NCI-H510A treated with DMSO at 0.1 percent for 48 hours (cell line): ENCODE data around the gene COMMD6.

ENCODE experiments used
- DNase-seq: peaks from one replicate; lab custom pipeline; 2025; lab: John Stamatoyannopoulos, UW

COMMD6 gene

DNA sequence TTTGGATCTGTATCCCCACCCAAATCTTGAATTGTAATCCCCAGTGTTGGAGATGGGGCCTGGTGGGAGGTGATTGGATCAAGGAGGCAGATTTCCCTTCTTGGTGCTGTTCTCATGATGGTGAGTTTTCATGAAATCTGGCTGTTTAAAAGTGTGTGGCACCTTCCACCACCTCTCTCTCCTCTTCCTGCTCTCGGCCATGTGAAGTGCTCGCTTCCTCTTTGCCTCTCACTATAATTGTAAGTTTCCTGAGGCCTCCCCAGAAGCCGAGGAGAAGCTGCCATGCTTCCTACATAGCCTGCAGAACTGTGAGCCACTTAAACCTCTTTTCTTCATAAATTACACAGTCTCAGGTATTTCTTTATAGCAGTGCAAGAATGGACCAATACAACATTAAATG is 15.7 kb downstream of the COMMD6 start:
- no peak for DNase-seq

DNA sequence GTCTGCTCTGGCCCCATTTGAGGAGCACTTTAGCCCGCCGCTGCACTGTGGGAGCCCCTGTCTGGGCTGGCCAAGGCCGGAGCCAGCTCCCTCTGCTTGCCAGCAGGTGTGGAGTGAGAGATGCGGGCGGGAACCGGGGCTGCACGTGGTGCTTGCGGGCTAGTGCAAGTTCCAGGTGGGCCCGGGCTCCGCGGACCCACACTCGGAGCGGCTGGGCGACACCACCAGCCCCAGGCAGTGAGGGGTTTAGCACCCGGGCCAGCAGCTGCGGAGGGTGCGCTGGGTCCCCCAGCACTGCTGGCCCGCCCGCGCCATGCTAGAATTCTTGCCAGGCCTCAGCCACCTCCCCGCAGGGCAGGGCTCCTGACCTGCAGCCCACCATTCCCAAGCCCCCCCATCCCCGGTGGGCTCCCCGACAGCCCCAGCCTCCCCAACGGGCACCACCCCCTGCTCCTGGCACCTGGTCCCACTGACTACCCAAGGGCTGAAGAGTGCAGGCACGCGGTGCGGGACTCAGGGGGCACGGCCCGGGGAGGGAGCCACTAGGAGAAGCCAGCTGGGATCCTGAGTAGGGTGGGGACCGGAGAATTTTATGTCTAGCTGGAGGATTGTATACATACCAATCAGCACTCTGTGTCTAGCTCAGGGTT is 19.1 kb downstream of the COMMD6 start:
- DNase-seq = no peak

DNA sequence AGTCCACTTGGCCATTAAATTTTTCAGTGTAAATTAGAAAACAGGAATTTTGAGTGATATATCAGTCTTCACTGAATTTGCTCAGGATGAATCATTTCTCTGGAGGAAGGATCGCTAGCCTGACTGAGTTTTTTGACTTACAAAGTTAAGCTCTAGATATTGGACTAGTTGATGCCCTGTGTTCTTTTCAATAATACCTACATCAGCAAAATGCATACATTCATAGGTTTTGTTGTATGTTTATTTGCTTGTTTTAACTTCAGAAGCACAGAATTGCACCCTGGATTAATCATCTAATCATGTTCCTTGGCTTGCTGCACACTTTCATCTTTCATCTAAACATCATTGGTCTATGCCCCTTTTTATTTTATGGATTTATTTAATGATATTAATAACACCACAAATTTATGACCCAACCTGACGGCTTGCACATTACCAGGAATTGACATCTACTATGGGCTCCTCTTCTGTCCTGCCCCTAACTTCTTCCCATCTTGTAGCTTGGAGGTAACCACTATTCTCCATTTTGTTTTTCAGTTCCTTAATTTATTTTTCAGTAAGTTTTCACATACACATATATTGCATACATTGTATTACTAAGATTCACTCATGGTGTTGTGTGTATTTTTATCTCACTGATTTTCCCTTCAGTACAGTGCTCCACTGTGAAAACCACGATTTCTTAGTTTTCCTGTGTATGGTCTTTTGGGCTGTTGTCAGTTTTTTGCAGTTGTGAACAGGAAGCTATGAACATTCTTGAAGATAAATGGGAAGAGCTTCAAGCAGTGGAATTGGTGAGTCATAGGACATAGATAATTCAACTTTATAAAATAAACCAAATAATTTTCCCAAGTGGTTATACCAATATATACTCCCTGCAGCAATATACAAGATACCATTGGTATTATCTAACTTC is 23.3 kb downstream of the COMMD6 start:
- DNase-seq = no peak

DNA sequence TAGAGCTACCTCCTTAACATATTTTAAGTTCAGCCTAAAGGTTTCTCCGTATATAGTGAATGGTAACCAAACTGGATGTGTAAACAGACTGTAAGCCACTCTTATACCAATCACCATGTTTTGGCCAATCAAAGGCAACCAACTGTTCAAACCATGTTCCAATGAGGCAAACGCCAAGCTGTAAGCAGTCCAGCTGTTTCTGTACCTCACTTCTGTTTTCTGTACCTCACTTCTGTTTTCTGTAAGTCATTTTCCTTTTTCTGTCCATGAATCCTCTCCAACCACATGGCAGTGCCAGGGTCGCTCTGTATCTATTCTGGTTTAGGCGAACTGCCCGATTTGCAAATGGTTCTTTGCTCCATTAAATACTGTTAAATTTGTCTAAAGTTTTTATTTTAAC is 24.4 kb downstream of the COMMD6 start:
- no peak for DNase-seq

DNA sequence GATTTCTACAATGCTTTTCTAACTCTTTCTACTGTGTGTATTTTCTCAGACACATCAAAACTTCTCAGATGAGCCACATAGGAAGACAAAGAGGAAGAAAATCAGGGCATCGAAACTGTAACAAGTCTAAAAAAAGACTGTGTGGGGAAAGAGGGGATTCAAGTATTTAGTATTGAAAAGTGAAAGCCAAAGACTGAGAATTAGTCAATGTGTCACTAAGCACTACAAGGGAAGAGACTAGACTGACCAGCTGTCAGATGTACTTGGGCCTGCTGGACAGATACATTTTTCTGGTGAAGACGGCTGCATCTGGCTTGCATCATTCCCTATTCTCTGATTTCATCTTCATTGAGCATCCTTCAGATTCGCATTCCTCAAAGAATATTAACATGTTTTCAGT is 25.4 kb downstream of the COMMD6 start:
- DNase-seq = no peak

DNA sequence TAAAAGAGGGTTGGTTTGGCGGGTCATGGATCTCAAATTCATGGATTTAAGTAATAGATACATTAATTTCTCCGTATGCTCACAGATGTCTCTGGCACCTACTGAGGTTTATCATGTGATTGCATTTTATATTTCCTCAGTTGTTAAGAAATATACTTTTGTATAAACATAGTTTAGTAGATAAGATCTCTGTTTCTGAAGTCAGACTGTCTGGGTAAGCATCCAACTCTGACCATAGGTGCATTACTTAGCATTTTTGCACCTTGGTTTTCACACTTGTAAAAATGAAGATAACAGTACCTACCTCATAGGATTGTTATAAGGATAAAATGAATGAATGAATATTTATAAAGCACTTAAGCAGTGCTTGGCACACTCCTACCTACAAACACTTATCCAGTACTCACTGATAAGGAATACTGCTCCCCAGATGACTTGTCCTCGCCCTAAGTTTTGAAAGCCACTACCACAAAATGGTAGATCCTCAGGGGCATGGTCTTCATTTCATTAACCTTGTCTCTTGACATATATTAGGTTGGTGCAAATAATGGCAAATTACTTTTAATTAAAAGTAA is 26.5 kb downstream of the COMMD6 start:
- no peak for DNase-seq

DNA sequence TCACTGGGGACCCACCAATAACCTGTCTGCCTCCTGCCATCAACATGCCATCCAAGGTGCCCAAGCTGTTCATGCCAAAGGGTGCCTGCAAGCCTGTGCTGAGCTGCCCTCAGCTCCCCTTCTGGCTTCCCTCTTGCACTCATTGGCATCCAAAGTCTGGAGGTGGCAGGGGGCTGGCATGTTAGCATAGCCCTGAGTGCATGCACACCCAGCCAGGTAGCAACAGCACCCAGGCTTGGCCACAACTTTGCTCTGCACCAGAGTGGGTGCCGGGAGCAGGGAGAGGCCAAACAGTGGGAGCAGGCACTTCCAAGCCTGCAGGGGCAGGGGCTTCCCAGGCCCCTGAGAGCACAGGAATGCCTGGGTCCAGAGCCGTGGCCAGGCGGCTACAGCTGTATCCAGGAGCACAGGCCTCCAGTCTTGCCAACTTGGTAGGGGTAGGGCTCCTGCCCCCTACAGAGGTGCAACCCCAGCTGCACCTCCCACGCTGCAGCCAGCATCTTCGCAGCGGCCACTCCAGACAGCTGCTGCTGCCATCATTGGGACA is 29.6 kb downstream of the COMMD6 start:
- no peak for DNase-seq

DNA sequence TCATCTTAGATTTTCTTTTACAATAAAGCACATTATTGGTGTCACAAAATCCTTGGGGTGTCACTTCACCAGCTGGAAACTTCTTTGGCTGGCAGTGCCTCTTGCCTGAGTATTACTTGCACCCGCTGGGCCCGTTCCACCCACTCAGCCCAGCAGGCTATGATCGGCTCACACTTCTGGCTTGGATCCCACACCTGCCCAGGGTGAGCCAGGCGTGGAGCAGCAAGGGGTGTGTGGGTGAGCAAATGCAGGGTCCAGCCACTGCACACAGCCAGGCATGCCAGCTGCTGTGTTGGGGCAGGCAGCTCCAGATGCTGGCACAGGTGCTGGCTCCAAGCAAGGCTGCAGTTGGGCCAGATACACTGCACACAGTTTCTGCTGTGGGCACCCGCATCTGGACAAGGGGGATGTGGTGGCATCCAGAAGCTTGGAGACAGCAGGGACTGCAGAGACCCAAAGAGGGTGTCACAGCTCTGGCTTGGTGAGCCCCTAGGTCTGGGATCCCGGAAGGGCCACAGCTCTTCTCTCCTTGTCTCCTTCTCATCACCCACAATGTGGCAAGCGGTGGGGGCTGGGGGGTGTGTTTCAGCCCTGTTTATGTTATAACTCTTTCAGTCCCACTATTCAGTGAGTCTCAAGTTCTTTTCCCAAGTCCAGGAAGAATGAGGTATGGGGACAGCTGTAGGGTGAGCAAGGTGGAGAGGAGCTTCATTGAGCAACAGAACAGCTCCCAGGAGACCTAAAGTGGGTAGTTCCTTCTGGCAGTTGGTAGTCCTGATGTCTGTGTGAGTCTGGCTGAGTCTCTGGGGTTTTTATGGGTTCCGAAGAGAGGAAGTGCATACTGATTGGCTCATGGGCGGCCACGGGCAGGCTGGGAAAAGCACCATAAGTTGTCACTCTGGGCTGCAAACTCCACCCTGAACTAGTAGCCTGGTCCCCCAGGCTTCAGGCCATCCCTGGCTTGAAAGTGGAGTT is 30.3 kb downstream of the COMMD6 start:
- no peak for DNase-seq

DNA sequence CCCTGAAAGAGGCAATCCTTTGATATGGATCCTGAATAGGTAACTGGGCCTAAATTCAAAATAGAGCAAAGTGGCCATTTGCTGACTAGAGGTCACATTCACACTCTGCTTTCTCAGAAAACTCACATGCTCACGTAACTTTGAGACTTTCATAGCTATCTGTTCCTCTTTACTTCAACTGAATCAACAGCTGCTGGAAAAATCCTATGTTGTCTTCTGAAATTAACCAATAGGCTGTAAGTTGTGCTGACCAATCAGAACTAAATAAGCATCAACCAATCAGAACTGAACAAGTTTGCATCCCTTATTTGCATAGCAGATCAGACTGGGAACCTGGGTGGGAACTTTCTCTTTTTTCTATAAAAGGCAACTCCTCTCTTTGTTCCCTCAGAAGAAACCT is 31.6 kb downstream of the COMMD6 start:
- DNase-seq = no peak

DNA sequence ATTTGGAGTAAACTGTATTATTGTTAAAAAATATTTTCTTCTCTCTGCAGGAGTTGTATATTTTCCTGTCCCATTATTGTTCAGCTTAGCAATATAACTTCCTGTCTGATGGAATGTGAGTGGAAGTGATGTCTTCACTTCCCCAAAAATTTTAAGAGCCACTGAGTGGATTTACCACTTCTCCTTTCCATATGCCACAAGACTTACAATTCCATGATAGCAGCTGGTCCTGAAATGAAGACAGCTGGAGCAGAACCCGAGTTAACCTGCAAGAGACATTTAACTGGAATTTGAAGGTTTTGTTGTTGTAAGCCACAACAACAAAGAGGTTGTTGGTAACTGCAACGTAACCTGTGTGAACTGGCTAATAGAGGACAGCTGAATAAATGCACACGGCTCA is 32.3 kb downstream of the COMMD6 start:
- no peak for DNase-seq

DNA sequence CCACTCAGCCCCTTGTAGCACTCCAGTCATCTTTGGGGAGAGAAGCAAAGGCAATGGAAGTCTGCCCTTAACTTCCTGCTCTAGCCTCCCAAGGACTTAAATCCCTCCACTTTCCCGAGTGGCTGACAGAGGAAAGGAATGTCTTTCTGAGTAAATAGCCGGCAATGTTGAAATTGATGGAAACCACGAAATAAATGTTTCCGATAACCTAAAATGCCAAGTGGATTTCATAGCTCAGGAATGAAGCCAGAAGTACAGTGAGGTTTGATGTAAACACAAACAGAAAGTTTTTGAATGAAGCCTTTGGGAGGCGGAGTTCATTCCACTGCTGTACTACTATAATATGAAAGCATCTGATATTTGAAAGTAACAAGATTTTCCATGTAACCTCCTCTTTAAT is 41.7 kb downstream of the COMMD6 start:
- no peak for DNase-seq

DNA sequence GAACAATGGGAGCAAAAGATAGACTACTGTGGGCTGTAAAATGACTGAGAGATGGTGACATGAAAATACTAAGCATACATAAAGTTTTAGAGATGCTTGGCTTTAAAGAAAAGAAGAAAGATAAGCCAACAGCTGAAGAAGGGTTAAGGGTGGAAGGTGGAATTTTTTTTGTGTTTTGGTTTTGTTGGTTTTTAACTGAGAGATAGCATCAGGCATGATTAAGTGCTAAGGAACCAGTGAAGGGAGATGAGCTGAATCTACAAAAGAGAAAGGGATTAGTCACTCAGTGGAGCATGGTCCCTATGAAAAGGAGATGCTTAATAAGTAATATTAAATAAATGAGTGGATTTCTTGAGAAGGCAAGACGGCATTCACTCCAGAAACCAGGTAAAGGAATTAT is 43.1 kb downstream of the COMMD6 start:
- no peak for DNase-seq

DNA sequence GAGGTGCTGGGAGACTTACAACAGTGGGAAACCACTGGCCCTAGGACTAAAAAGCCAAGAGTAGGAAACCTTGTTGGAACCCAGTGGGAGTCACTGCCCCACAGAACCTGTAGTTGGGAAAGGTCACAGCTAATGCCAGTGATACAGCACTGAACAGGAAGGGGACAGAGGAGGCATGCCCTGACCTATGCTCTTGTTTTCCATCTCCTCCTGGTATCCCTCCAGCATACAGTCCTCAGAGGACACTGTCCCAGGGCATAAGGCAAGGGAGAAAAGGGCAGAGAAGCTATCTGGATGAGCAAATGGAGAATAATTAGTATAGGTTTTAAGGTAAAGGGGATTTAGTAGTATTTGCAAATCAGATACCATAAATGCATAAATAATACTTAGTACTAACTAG is 44.5 kb downstream of the COMMD6 start:
- no peak for DNase-seq

DNA sequence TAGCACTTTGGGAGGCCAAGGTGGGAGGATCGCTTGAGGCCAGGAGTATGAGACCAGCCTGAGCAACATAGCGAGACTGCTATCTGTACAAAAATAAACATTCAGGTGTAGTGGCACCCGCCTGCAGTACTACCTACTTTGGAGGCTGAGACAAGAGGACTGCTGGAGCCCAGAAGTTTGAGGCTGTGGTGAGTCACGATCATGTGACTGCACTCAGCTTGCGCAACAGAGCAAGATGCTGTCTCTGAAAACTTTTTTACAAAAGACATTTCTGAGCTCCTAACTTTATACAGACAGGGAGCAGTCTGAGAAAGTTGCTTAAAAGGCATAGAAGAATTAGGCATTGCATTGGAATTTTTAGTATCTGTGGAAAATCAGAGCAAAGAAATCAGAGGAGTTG is 45.3 kb downstream of the COMMD6 start:
- DNase-seq = no peak

DNA sequence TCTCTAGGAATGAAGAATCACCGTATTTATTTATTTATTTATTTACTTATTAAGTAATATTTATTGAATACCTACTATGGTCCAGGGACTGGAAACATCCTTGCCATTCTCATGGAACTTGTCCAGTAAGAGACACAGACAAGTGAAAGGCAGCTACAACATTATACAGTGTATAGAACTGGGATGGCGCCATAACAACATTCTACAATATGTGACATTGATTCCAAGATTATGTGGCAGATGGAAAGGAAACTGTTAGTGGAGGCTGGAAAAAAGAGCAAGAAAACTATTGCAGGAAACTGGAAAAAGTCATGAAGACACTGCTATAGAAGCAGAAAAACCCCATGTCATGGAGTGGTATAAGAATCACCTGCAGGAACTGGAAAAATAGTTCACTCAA is 46.3 kb downstream of the COMMD6 start:
- DNase-seq = no peak

DNA sequence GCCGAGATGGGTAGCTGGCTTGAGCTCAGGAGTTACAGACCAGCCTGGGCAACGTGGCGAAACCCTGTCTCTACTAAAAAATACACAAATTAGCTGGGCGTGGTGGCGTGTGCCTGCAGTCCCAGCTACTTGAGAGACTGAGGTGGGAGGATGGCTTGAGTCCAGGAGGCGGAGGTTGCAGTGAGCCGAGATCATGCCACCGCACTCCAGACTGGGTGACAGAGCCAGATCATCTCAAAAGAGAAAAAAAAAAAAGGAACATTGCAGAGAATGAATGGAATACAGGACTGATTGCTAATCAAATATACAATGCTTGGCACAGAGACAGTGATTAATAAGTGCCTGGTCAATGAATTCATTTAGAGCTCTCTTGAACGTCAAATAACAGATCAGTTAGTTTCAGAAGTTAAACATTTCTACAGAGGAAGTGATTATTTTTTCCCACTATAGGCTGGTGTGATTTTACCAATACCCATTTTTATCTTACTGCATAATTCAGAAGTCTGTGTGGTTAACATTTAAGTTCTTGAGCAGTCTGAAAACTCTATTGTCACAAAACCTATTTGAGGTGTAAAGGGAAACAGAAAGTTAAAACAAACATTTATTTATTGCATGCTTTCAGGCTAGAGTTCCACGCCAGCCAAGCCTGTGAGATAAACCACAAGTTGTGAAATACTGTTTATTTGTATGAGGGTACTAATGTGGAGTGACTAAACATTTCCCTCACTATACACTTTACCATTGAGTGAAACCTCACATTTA is 48.0 kb downstream of the COMMD6 start:
- no peak for DNase-seq

DNA sequence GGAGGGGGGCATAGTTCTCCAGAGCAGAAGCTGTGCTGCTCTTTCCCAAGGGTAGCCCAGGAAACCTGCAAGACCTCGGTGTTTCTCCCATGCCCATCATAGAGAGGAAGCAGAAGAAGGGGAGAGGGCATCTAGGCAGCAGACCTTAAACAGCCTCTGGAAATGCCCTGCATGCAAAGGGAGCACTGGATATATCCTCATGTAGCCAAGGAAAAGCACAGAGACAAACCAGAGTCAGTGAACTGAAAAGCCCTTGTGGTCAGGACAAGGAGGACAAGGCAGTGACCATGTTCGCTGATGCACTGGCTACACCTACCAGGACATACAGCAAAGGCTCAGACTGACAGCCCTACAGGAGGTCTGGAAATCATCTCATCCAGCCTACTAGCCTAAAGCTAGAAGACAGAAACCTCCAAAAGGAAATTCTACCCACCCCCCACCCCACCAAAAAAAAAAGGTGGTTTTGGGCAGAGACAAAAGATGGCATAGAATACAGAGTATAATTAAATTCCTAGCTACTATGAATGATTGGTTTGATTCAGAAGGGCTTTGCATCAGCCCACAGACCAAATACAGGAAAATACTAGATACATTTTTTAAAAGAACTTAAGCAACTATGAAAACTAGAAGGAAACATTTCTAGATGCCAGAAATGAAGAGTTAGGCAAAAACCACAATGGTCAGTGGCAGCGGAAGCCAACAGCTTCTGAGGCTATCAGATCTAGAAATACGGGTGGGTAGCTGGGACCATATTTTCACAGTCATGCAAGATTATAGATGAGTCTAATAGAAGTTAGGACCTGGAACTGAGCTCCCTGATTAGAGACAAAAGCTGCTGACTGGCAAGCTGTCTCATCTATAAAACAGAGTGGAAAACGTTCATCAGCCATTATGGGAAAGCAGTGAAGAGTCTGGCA is 51.2 kb downstream of the COMMD6 start:
- no peak for DNase-seq

DNA sequence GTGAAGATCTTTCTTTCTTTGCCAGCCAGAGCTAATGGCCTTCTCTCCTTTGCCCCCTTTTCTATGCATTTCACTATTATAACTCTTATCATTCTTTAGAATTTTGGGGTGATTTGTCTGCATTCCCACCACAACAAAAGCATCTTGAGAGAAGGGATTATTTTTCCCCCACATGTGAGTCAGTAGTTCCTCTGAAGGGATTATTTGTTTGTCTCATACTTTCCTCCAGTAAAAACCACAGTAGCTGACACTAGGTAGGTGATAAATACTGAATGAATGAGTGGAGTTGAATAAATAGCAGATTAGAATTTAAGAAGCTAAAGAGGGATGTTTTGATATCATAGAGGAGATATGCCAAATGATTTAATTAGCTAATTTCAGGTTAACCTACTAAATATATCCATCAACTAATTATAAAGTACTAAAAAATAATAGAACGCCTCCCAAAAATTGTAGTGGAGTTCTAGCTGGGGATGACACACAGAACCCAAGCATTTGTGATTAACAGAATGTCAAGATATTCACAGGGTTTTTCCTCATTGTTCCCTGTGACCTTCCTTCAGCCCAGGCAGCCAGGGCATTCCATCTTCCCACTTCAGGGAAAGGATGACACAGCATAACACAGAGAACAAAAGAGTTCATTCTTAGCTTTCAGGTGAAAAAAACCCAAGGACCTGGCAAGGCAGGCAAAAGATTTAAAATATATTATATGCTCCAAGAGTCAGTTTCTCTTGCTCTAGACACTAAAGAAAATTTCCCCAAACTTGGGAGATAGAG is 52.2 kb downstream of the COMMD6 start:
- DNase-seq = no peak

DNA sequence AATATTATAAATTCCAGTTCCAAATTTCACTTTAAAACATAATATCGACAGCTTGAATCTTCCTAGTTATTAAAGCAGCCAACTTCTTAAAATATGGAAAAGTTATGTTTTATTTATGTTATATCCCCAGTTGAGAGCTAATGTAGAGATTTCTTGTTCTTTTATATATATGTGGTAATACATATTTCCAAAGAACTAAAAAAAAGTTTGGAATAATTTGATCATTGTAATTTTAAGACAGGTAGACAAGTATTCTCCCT is 54.9 kb downstream of the COMMD6 start:
- no peak for DNase-seq
